22Rv1 (cell line): ENCODE measurements around the gene ILKAP.

ENCODE experiments used
- CTCF ChIP-seq: fragments of 450-650 bp; IDR thresholded peaks from 2 replicates; pipeline ENCODE4 v1.5.1; 2017; ENCODE audit warnings: mild to moderate bottlenecking
- ZFX ChIP-seq: fragments of 450-650 bp; IDR thresholded peaks from 2 replicates; pipeline ENCODE4 v1.6.1; 2017; ENCODE audit warnings: antibody characterized with exemption, borderline replicate concordance

GRCh38 chr2:238134393-238134785, 69.1 kb downstream of the ILKAP start:
- no peak for TF ChIP-seq CTCF
- TF ChIP-seq ZFX = no peak
